Measurements from ENCODE around the gene TXNDC11.

The TXNDC11 gene

GRCh38 chr16:11738742-11739544 lies 3.7 kb downstream of the TXNDC11 start:
- no peak for DNase-seq
- no peak overlapping the region for H3K4me3 ChIP-seq (ENCODE audit: low read depth, low read length)

GRCh38 chr16:11737713-11738112 lies 4.9 kb downstream of the TXNDC11 start:
- Histone ChIP-seq H3K27ac (no peak overlapping the region), H3K36me3 (peaks cover 47% of the 10 kb centered on the region)

More at GRCh38 chr16:11738742-11739544, 3.7 kb downstream of the TXNDC11 start:
- H3K9me3 ChIP-seq (ENCODE audit: severe bottlenecking) = no peaks in the 10 kb centered on the region
- no peaks in the 10 kb centered on the region for H3K27me3 ChIP-seq (ENCODE audit: insufficient read depth, low read depth, severe bottlenecking)
- TF ChIP-seq CTCF (IDR thresholded peaks at IDR 0.05; ENCODE audit: low read depth, low read length) = no peak
- H3K36me3 ChIP-seq = peaks cover 35% of the 10 kb centered on the region
- no peak overlapping the region for H3K27ac ChIP-seq

GRCh38 chr16:11736903-11737302 lies 5.8 kb downstream of the TXNDC11 start:
- Histone ChIP-seq H3K27ac (peak overlapping the region; percentile 51), H3K36me3 (peaks cover 55% of the 10 kb centered on the region), H3K9me3 (ENCODE audit: severe bottlenecking) (no peaks in the 10 kb centered on the region), H3K4me3 (ENCODE audit: low read depth, low read length) (no peak overlapping the region), H3K27me3 (ENCODE audit: insufficient read depth, low read depth, severe bottlenecking) (no peaks in the 10 kb centered on the region)
- no peak for TF ChIP-seq CTCF (IDR thresholded peaks at IDR 0.05; ENCODE audit: low read depth, low read length)
- no peak for DNase-seq

More at GRCh38 chr16:11737713-11738112, 4.9 kb downstream of the TXNDC11 start:
- no peak for TF ChIP-seq CTCF (IDR thresholded peaks at IDR 0.05; ENCODE audit: low read depth, low read length)
- no peak overlapping the region for H3K4me3 ChIP-seq (ENCODE audit: low read depth, low read length)
- H3K27me3 ChIP-seq (ENCODE audit: insufficient read depth, low read depth, severe bottlenecking) = no peaks in the 10 kb centered on the region
- DNase-seq = no peak
- H3K9me3 ChIP-seq (ENCODE audit: severe bottlenecking) = no peaks in the 10 kb centered on the region

GRCh38 chr16:11735787-11736186 lies 6.9 kb downstream of the TXNDC11 start:
- Histone ChIP-seq H3K9me3 (ENCODE audit: severe bottlenecking) (no peaks in the 10 kb centered on the region), H3K36me3 (peaks cover 61% of the 10 kb centered on the region), H3K27me3 (ENCODE audit: insufficient read depth, low read depth, severe bottlenecking) (no peaks in the 10 kb centered on the region), H3K27ac (peak overlapping the region; percentile 51), H3K4me3 (ENCODE audit: low read depth, low read length) (no peak overlapping the region)
- DNase-seq = peak; percentile 29
- no peak for TF ChIP-seq CTCF (IDR thresholded peaks at IDR 0.05; ENCODE audit: low read depth, low read length)

- H3K27ac ChIP-seq = no peak overlapping the region
- TF ChIP-seq CTCF (IDR thresholded peaks at IDR 0.05; ENCODE audit: low read depth, low read length) = no peak
- no peaks in the 10 kb centered on the region for H3K9me3 ChIP-seq (ENCODE audit: severe bottlenecking)
- peaks cover 72% of the 10 kb centered on the region for H3K36me3 ChIP-seq
- no peak overlapping the region for H3K4me3 ChIP-seq (ENCODE audit: low read depth, low read length)
- DNase-seq = no peak
- no peaks in the 10 kb centered on the region for H3K27me3 ChIP-seq (ENCODE audit: insufficient read depth, low read depth, severe bottlenecking)
Measured at GRCh38 chr16:11734653-11735043, 8.0 kb downstream of the TXNDC11 start.

All from WERI-Rb-1 (cell line).